Thyroid gland (tissue), 4 donors: Measurements from ENCODE around the gene PLCB1.

Experiments
- POLR2A ChIP-seq, 2 donors: fragments of 450-650 bp; IDR thresholded peaks; one replicate each; pipeline ENCODE4 v1.6.1; 2017; ENCODE audit warnings: antibody characterized with exemption in 2 of 2, mild to moderate bottlenecking in 2 of 2, moderate library complexity in 1 of 2
- TF ChIP-seq, protein P1 (sequence below), 6 experiments: fragments of 200-600 bp in 3 of 6; fragments of 450-650 bp in 3 of 6; sonication (generic) in 3 of 6; IDR thresholded peaks; one replicate each; pipeline ENCODE4 v1.5.1; 2016 to 2019; ENCODE audit warnings: antibody characterized with exemption in 6 of 6, mild to moderate bottlenecking in 2 of 6, inconsistent platforms in 1 of 6, moderate library complexity in 1 of 6

DNA sequence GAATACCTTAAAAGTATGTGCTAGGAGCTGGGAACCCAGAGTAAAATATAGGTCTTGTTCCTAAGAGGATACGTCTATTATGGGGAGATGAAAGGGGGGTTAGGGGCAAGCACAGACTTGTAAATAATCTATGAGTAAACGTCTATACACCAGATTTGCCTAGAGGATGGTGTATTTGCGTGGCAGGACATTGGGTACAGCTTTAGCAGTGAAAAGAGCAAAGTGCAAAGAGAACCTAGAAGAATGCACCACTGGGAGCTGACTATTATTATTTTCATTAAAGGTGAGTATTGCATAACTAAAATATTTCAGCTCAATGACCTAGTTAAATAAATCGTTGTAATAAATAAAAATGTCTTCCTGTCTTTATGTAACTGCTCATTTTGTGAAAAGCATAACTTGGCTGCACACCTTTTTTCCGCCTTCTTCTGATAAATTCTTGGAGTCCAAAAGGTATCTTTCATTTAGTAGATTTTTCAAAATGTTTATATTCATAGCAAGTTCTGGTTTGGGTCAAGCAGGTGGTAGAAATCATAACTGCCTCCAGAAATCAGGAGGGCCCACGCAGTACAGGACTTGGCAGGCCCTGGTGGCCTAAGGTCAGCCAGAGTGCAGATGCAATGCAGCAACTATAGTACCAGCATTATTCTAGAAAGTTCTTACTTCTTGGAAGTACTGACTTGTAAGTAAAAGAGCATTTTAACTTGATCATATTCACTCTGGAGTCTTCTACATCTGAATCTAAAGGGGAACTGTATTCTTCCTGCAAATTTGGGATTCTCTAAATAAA, 357.2 kb downstream of the PLCB1 start:
- TF ChIP-seq, protein P1, sequence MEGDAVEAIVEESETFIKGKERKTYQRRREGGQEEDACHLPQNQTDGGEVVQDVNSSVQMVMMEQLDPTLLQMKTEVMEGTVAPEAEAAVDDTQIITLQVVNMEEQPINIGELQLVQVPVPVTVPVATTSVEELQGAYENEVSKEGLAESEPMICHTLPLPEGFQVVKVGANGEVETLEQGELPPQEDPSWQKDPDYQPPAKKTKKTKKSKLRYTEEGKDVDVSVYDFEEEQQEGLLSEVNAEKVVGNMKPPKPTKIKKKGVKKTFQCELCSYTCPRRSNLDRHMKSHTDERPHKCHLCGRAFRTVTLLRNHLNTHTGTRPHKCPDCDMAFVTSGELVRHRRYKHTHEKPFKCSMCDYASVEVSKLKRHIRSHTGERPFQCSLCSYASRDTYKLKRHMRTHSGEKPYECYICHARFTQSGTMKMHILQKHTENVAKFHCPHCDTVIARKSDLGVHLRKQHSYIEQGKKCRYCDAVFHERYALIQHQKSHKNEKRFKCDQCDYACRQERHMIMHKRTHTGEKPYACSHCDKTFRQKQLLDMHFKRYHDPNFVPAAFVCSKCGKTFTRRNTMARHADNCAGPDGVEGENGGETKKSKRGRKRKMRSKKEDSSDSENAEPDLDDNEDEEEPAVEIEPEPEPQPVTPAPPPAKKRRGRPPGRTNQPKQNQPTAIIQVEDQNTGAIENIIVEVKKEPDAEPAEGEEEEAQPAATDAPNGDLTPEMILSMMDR (IDR thresholded peaks at IDR 0.05), result no peak
- TF ChIP-seq POLR2A (IDR thresholded peaks at IDR 0.05), result no peak
